Brain microvascular endothelial cell (primary cell): ENCODE measurements around the gene SMARCD3.

ENCODE experiments used
- DNase-seq: peaks from one replicate; pipeline ENCODE4 v3.0.0-alpha.2; 2020
- H3K27ac ChIP-seq: fragments of 250-450 bp; sonication (Bioruptor Pico); 2 replicates; pipeline ENCODE4 v1.5.1; 2020; ENCODE audit warnings: mild to moderate bottlenecking, moderate library complexity
- H3K27me3 ChIP-seq: fragments of 250-450 bp; sonication (Bioruptor Pico); replicated peaks from 2 replicates; pipeline ENCODE4 v1.5.1; 2020; ENCODE audit warnings: mild to moderate bottlenecking
- H3K36me3 ChIP-seq: fragments of 250-450 bp; sonication (Bioruptor Pico); replicated peaks from 2 replicates; pipeline ENCODE4 v1.5.1; 2020; ENCODE audit warnings: mild to moderate bottlenecking
- H3K4me3 ChIP-seq: 2 replicates; pipeline ENCODE4 v1.5.1; 2011; ENCODE audit warnings: low read depth, mild to moderate bottlenecking, control low read depth, low read length, moderate library complexity
- CTCF ChIP-seq: IDR thresholded peaks from 2 replicates; pipeline ENCODE4 v1.5.1; 2011; ENCODE audit warnings: low read depth, mild to moderate bottlenecking, moderate library complexity, low read length, control low read depth, inconsistent platforms; ENCODE audit errors: missing control alignments
- in situ Hi-C: cut with HindIII; loops from 2 replicates; pipeline ENCODE4 v1.10.0; 2017; ENCODE audit warnings: low sequenced_read_pairs, low pct_ligation_motif_present

SMARCD3 gene

GRCh38 chr7:151260471-151260870, 12.0 kb upstream of the SMARCD3 start:
- peaks cover 20% of the 10 kb centered on the region for H3K27me3 ChIP-seq
- H3K4me3 ChIP-seq: no peak overlapping the region
- TF ChIP-seq CTCF: no peak
- no peak overlapping the region for H3K27ac ChIP-seq
- in situ Hi-C loops: no loop called here
- DNase-seq: no peak
- no peaks in the 10 kb centered on the region for H3K36me3 ChIP-seq

- no peak for DNase-seq
- Histone ChIP-seq H3K27ac (no peak overlapping the region), H3K4me3 (no peak overlapping the region), H3K36me3 (no peaks in the 10 kb centered on the region), H3K27me3 (peaks cover 20% of the 10 kb centered on the region)
- in situ Hi-C loops: no loop called here
- TF ChIP-seq CTCF: no peak
Observed at GRCh38 chr7:151257990-151258389, 9.5 kb upstream of the SMARCD3 start.

GRCh38 chr7:151256410-151257045, 8.0 kb upstream of the SMARCD3 start:
- Histone ChIP-seq H3K27ac (no peak overlapping the region), H3K4me3 (no peak overlapping the region), H3K27me3 (peaks cover 20% of the 10 kb centered on the region), H3K36me3 (no peaks in the 10 kb centered on the region)
- DNase-seq: no peak
- in situ Hi-C loops: no loop called here
- TF ChIP-seq CTCF: no peak

GRCh38 chr7:151255390-151255789, 6.9 kb upstream of the SMARCD3 start:
- in situ Hi-C loops: no loop called here
- Histone ChIP-seq H3K4me3 (no peak overlapping the region), H3K27me3 (peaks cover 16% of the 10 kb centered on the region), H3K27ac (no peak overlapping the region), H3K36me3 (no peaks in the 10 kb centered on the region)
- TF ChIP-seq CTCF: no peak
- DNase-seq: no peak

- Histone ChIP-seq H3K36me3 (no peaks in the 10 kb centered on the region), H3K27me3 (peaks cover 14% of the 10 kb centered on the region), H3K27ac (no peak overlapping the region), H3K4me3 (no peak overlapping the region)
- in situ Hi-C loops: no loop called here
- DNase-seq: no peak
- TF ChIP-seq CTCF: no peak
Observed at GRCh38 chr7:151254851-151255250, 6.4 kb upstream of the SMARCD3 start.

- Histone ChIP-seq H3K36me3 (no peaks in the 10 kb centered on the region), H3K4me3 (no peak overlapping the region), H3K27me3 (peaks cover 14% of the 10 kb centered on the region), H3K27ac (no peak overlapping the region)
- DNase-seq: no peak
- in situ Hi-C loops: no loop called here
- no peak for TF ChIP-seq CTCF
Observed at GRCh38 chr7:151254316-151254715, 5.8 kb upstream of the SMARCD3 start.
